Activated CD4-positive, alpha-beta T cell treated with anti-CD3 and anti-CD28 coated beads for 1 hour (primary cell): ENCODE results near the gene NDUFB2.
"Not testable (repeated sequence)": the region's sequence is repeated elsewhere in the genome, so short reads cannot be mapped to it uniquely, and the experiment has no call there.

Experiments used
- DNase-seq: peaks from one replicate; pipeline ENCODE4 v3.0.0-alpha.2; 2020

NDUFB2 gene

GRCh38 chr7:140673063-140673773 is 23.3 kb upstream of the NDUFB2 start:
- DNase-seq = peak; percentile 46

DNA sequence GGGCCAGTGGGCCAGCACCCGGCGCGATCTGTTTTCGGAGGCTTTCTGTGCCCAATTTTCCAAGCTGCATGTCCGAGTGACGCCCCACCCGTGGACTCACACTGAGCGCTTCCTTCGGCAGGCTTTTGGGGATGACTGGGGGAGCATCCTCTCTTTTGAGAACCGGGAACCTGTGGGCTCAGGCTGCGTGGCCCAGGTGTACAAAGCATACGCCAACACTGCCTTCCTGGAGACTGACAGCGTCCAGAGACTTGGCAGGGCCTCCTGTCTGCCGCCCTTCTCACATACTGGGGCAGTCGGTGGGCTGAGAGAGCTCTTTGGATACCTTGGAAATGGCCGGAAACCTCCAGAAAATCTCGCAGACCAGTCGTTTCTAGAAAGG is 22.7 kb upstream of the NDUFB2 start:
- no peak for DNase-seq

DNA sequence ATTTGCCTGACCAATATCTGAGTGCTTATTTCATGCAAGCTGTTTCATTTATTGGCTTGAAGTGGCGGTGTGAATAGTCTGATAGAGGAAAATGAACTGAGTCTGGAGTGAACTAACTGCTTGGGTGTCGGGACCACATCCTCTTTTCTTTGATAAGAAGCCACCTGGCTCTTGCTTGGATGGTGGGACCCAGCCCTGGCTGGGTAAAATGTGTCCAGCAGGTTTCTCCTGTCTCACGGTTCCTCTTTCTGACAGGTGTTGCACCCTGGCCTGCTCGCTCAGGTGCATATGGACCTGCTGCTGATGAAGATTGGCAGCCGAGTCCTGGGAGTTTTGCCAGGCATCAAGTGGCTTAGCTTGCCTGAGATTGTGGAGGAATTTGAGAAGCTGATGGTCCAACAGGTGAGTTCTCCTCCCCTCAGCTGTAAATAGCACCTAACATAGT is 22.1 kb upstream of the NDUFB2 start:
- no peak for DNase-seq

DNA sequence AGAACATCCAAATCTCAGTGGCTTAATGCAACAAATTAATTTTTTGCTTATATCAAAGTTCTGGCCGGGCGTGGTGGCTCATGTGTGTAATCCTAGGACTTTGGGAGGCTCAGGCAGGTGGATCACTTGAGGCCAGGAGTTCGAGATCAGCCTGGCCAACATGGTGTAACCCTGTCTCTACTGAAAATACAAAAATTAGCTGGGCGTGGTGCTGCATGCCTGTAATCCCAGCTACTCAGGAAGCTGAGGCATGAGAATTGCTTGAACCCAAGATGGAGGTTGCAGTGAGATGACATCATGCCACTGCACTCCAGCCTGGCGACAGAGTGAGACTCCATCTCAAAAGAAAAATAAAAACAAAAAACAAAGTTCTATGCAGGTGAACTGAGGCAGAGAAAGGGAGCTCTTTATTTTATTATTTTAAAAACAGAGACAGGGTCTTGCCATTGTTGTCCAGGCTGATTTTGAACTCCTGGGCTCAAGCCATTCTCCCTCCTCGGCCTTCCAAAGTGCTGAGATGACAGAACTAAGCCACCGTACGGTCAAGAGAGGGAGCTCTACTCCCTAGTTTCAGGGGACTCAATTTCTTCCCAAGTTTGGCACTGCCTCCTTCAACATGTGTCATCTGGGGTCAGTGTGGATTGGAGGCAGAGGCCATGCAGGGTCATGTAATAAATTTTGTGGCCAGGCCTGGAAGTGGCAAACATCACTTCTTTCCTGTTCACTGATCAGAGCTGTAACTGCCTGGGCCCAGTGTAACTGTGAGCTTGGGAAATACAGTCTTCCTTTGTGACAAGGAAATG is 21.4 kb upstream of the NDUFB2 start:
- no peak for DNase-seq

DNA sequence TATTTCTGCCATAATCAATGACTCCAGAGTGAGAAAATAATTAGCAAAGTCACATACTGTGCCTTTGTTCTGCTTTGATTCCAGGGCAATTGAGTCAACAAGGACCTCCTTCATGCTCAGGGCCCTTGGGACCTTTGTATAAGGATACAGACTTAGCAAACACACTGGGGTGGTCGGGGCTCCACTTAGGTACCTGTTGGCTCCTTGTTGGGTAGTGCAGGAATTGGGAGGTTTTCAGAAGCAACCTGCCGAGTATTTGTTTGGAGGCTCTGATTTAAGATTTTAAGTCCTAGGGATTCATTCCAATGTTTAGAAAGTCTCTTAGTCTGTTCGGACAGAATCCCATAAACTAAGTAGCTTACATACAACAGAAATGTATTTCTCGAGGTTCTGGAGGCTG is 20.8 kb upstream of the NDUFB2 start:
- no peak for DNase-seq

GRCh38 chr7:140676306-140676705 is 20.2 kb upstream of the NDUFB2 start:
- DNase-seq = no peak

DNA sequence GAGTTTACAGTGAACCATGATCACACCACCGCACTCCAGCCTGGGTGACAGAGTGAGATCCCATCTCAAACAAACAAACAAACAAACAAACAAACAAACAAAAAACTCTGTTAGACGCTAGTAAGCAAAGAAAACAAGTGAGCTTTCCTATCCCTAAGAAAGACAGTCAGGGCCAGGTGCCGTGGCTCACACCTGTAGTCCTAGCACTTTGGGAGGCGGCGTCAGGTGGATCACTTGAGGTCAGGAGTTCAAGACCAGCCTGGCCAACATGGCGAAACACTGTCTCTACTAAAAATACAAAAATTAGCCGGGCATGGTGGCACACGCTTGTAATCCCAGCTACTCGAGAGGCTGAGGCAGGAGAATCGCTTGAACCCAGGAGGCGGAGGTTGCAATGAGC is 19.6 kb upstream of the NDUFB2 start:
- DNase-seq = not testable (repeated sequence)

DNA sequence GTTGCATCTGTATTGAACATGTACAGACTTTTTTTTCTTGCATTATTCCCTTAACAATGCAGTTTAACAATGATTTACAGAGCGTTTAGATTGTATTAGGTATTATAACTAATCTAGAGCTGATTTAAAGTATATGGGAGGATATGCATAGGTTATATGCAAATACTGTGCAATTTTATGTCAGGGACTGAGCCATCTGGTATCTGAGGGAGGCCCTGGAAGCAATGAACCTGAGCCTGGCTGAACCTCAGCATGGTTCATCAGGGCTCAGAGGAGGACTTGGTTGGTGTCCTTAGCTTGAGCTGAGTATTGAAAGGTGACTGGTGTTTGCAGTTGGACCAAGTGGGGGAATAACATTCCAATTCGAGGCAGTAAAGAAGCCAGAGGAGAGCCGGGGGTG is 19.0 kb upstream of the NDUFB2 start:
- no peak for DNase-seq

DNA sequence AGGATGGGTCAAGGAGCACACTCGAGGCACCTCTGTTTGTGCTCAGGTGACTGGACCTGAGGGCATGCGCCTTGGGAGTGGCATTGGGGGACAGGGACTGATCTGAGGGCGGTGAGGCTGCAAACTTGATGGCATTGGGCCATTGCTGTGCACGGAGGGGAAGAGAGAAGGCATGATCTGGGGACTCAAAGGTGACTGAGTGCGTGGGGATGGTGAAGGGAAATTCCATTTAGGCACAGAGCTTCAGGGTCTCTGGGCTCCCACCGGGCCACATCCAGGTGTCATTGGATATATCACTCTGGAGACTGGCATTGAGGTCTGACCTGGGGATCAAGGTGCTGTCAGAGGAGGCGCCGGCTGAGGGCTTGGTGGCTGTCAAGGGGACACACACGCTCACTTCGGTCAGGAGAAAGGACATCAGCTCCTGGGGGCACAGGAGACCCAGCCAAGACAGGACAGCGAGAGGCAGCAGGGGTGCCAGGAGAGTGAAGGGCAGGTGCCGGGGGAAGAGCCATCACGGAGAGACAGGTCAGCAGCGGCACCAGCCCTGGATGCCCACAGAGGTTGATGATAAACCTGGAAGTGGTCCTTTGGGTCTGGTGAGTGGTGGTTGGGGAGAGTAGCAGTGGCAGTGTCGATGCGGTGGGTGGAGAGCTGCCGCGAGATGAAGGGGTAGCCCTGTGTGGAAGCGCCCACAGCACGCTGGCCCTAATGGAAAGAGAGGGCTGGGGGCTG is 18.3 kb upstream of the NDUFB2 start:
- no peak for DNase-seq

- no peak for DNase-seq
Measured at GRCh38 chr7:140678816-140679130, 17.7 kb upstream of the NDUFB2 start.

DNA sequence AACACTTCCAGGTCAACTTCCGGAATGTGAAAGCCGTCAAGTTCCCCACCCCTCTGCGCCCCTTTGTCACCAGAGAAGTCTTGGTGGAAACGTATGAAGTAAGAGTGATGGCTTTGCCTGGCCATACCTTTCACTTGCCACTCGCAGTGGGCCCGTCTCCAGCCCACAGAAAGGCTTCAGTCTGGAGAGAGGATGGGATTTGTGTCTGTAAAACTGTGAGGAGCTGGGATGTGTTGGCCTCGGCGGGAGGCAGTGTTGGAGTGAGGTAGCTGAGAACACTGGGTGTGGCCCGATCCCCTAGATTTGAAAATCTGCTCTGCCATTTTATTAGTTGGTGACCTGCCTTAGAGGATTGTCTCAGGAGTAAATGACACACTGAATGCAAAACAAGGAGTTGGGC is 17.3 kb upstream of the NDUFB2 start:
- no peak for DNase-seq

GRCh38 chr7:140680886-140681285 is 15.6 kb upstream of the NDUFB2 start:
- no peak for DNase-seq

DNA sequence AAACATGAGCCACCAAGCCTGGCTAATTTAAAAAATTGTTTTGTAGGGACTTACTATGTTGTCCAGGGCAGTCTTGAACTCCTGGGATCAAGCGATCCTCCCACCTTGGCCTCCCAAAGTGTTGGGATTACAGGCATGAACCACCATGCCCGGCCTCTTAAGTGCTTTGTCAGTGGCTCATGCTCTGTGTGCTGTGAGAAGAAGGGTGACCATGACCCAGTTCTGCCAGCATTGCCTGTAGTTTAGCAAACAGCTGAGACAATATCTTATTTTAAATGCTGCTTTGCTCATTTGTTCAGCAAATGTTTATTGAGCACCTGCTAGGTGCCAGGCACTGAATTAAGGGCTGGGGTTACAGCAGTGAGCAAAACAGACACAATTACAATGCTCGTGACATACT is 14.7 kb upstream of the NDUFB2 start:
- no peak for DNase-seq

GRCh38 chr7:140683657-140684056 is 12.9 kb upstream of the NDUFB2 start:
- no peak for DNase-seq

DNA sequence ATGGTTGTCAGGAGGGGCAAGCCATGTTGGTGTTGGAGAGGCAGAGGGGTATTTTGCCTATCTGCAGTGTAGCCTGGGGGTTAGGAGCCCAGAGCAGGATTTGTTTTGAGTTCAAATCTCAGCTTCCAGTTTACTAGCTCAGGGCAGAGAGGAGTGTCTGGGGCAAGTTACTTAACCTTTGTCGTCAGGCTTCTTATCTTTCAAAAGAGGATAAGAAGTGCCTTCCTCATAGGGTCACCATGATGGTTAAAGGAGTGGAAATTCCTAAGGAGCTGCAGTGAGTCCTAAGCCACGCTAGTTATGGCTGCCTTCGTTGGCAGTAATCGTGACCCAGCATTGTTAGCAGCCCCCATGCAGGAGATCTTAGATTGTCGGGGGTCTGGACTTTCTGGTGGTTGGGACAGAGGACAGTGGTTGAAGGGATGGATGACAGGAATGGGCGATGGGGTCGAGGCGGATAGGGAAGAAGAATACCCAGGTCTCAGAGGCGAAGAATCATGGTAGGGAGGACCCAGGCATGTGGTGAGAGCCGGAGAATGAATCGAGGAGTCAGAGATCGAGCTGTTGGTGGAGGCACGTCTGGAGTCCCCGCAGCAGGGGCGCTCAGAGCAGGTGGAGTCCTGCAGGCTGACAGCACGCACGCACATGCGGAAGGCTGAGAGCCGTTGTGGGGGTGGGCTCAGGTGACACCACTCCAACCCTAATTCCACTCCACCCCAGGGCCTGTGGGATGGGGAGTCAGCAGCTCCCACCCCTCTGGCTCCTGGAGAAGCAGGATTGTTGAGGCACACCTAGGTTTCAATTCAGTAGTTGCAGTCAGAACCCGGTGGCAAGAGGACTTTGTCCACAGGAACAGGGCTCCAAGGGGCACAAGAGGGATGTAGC is 12.2 kb upstream of the NDUFB2 start:
- no peak for DNase-seq

DNA sequence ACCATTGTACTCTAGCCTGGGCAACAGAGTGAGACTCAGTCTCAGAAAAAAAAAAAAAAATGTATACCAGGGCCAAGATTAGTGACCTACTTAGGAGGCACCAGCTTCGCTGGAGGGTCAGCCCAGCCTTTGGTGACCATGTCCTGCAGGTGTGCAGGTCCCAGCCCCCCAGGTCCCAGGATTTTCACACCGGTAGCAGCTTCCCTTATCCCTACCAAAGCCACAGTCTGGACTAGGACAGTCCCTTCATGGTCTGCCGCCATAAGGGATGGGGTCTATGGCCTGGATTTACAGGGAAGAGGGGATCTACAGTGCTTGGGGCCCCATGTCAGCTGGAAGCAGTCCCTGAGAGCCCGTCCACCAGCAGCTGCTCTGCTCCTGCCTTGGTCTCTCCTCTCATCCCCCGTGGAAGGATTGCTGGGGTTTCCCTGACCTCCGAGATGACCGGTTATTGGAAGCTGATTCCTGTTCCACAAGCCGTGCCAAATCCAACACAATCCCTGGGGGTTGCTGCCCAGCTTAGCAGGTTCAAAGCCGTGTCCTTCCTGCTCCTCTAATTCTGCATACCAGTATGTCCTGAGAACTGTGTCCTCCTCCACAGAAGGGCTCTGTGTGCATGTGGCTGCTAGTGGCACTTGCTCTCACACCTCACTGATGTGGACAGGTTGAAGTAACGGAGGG is 11.0 kb upstream of the NDUFB2 start:
- no peak for DNase-seq

- DNase-seq = no peak
Measured at GRCh38 chr7:140686921-140687320, 9.6 kb upstream of the NDUFB2 start.

DNA sequence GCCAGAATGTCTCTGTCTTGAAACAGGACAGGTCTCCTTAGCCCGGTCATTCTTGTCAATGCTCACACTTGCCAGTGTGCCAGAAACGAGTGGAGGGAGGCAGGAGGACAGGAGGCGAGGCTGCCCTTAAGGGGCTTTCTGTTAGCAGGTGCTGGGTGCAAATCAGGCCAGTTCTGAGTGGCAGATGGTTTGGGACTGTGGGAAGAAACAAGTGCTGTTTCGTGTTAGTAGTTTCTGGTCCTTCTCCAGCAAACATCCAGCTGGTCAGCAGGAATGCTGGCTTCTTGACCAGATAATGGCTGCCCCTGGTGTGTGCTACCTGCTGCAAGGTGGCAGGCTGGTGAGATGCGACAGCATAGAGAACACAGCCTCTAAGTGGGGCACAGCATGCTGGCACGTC is 8.2 kb upstream of the NDUFB2 start:
- no peak for DNase-seq

GRCh38 chr7:140689199-140690152 is 7.0 kb upstream of the NDUFB2 start:
- no peak for DNase-seq

GRCh38 chr7:140691376-140692045 is 5.0 kb upstream of the NDUFB2 start:
- DNase-seq = no peak

- DNase-seq = not testable (repeated sequence)
Measured at GRCh38 chr7:140693849-140694248, 2.7 kb upstream of the NDUFB2 start.
